OCI-LY7 (cell line): Measurements from ENCODE around the gene PAK4. TPM values are rescaled to one million over a fixed set of nuclear protein-coding genes. Genes with fewer than 3 reads are reported as not detected.

ENCODE experiments used
- BruUV-seq: library from RNA; stranded (reverse); fragments of 400-500 nt; replicated peaks from 2 replicates; lab custom pipeline; 2021; lab: Mats Ljungman, UMichigan
- CTCF ChIA-PET: fragments of 300-600 bp; sonication (Branson Sonifier 250); formaldehyde crosslinking; loops from one replicate; lab custom pipeline; 2022; ENCODE audit warnings: antibody characterized with exemption; ENCODE audit not compliant: unreplicated experiment; lab: Charles Lee
- POLR2A ChIA-PET: fragments of 300-600 bp; sonication (Branson Sonifier 250); formaldehyde crosslinking; loops from one replicate; lab custom pipeline; 2022; ENCODE audit warnings: antibody characterized with exemption; lab: Charles Lee
- DNase-seq: peaks from one replicate; pipeline ENCODE4 v3.0.0-alpha.2; 2015; ENCODE audit warnings: low spot score
- H2AFZ ChIP-seq: fragments of 200-600 bp; sonication (generic), shearing (Covaris generic); 2 replicates; pipeline ENCODE4 v1.6.1; 2014; ENCODE audit warnings: mild to moderate bottlenecking, antibody characterized with exemption, low read length, moderate library complexity
- H3K27ac ChIP-seq: fragments of 200-600 bp; sonication (generic); 2 replicates; pipeline ENCODE4 v1.5.1; 2014; ENCODE audit warnings: mixed run types, low read depth, mild to moderate bottlenecking, moderate library complexity, low read length, inconsistent platforms; ENCODE audit not compliant: poor library complexity, severe bottlenecking
- H3K36me3 ChIP-seq: fragments of 200-600 bp; sonication (generic); 2 replicates; pipeline ENCODE4 v1.6.1; 2014; ENCODE audit warnings: mild to moderate bottlenecking, antibody characterized with exemption, low read length, moderate library complexity, mixed read lengths; ENCODE audit not compliant: insufficient read depth
- H3K4me1 ChIP-seq: fragments of 200-600 bp; sonication (generic); 2 replicates; pipeline ENCODE4 v1.5.1; 2014; ENCODE audit warnings: mild to moderate bottlenecking, low read length; ENCODE audit not compliant: insufficient read depth, poor library complexity, severe bottlenecking
- H3K4me2 ChIP-seq: fragments of 200-600 bp; sonication (generic); 2 replicates; pipeline ENCODE4 v1.6.1; 2014; ENCODE audit warnings: mild to moderate bottlenecking, low read length
- H3K4me3 ChIP-seq: fragments of 200-600 bp; sonication (generic); 2 replicates; pipeline ENCODE4 v1.5.1; 2014; ENCODE audit warnings: mild to moderate bottlenecking, low read depth, low read length; ENCODE audit not compliant: poor library complexity, severe bottlenecking
- H3K79me2 ChIP-seq: fragments of 200-600 bp; sonication (generic); 2 replicates; pipeline ENCODE4 v1.6.1; 2016; ENCODE audit warnings: low read depth, mild to moderate bottlenecking, low read length, moderate library complexity, mixed read lengths; ENCODE audit not compliant: insufficient read depth
- H3K9me2 ChIP-seq: fragments of 200-600 bp; sonication (generic); 2 replicates; pipeline ENCODE4 v1.6.1; 2016; ENCODE audit warnings: mild to moderate bottlenecking, low read length, mixed read lengths; ENCODE audit not compliant: insufficient read depth
- H3K9me3 ChIP-seq: fragments of 200-600 bp; sonication (generic); 2 replicates; pipeline ENCODE4 v1.6.1; 2014; ENCODE audit warnings: mild to moderate bottlenecking, mixed run types, low read length, mixed read lengths
- H4K20me1 ChIP-seq: fragments of 200-600 bp; sonication (generic); 2 replicates; pipeline ENCODE4 v1.6.1; 2014; ENCODE audit warnings: mild to moderate bottlenecking, antibody characterized with exemption, low read length, moderate library complexity, mixed read lengths; ENCODE audit not compliant: insufficient read depth
- CTCF ChIP-seq: fragments of 200-600 bp; sonication (generic); conservative IDR thresholded peaks from 2 replicates; pipeline ENCODE4 v1.5.1; 2014; ENCODE audit warnings: mild to moderate bottlenecking, antibody characterized with exemption, low read length, moderate library complexity, mixed read lengths
- EZH2phosphoT487 ChIP-seq: fragments of 200-600 bp; sonication (generic); IDR thresholded peaks from 2 replicates; pipeline ENCODE4 v1.6.1; 2018; ENCODE audit warnings: low read depth, borderline replicate concordance, mild to moderate bottlenecking, mixed run types, antibody characterized with exemption, low read length, moderate library complexity, mixed read lengths
- intact Hi-C: fragments of 100-400 bp; cut with micrococcal nuclease; formaldehyde crosslinking; loops from one replicate; pipeline ENCODE4 v1.10.0; 2022; ENCODE audit not compliant: unreplicated experiment
- total RNA-seq, 2 experiments: library from RNA; depleted of rRNA in 1 of 2; stranded (reverse); fragments of >200 nt in 1 of 2; shearing (Covaris generic) in 1 of 2; gene quantifications; 2 replicates each; pipeline ENCODE4 v1.2.3, GENCODE V29; 2014 to 2022

PAK4 gene
- total RNA-seq, 2 experiments from 2014 or later: 7.8 to 26.7 TPM

DNA sequence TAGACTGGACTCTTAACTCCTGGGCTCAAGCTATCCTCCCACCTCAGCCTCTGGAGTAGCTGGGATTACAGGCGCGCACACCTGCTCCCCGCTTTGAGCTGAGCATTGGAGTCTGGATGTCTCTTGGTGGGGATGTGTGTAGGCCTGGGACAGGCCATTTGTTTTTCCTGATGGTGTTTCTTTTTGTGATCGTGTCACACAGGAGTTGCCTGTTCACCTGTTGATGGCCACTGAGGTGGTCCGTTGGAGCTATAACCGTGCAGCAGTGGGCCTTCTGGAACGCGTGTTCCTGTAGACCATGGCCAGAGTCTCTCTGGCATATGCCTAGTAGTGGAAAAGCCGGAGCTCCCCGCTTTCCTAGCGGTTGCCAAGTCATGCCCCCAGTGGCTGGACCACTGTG is 3.5 kb downstream of the PAK4 start:
- Histone ChIP-seq H2AFZ (no peak overlapping the region), H3K9me2 (no peaks in the 10 kb centered on the region), H3K79me2 (peaks cover 27% of the 10 kb centered on the region), H4K20me1 (peaks cover 7% of the 10 kb centered on the region; the same call in 1 of the 2 replicates), H3K9me3 (no peaks in the 10 kb centered on the region), H3K4me1 (peaks cover 18% of the 10 kb centered on the region), H3K4me3 (no peak overlapping the region), H3K4me2 (no peak overlapping the region), H3K36me3 (no peaks in the 10 kb centered on the region), H3K27ac (no peak overlapping the region)
- ChIA-PET CTCF (interaction anchor here (0.6 kb wide), 1 partner anchor 72 kb away, joined by 3 read pairs; no protein-coding TSS in a partner anchor), POLR2A (interaction anchor here (0.5 kb wide), 1 partner anchor 172 kb away, joined by 4 read pairs; no protein-coding TSS in a partner anchor)
- no TSS peak for BruUV-seq
- intact Hi-C loops: loop anchor here (10.0 kb wide), 1 partner anchor 406 kb away; the partner anchor contains the start of gene EID2B
- TF ChIP-seq EZH2phosphoT487: no peak
- no peak for TF ChIP-seq CTCF
- DNase-seq: no peak

GRCh38 chr19:39130337-39131254 is 5.0 kb downstream of the PAK4 start:
- H3K4me1 ChIP-seq: peaks cover 14% of the 10 kb centered on the region
- no peak overlapping the region for H3K4me3 ChIP-seq
- H3K79me2 ChIP-seq: peaks cover 27% of the 10 kb centered on the region
- no peak overlapping the region for H3K27ac ChIP-seq
- peaks cover 7% of the 10 kb centered on the region; the same call in 1 of the 2 replicates for H4K20me1 ChIP-seq
- H2AFZ ChIP-seq: no peak overlapping the region
- TF ChIP-seq CTCF: no peak
- POLR2A ChIA-PET: no interaction called here
- no TSS peak for BruUV-seq
- DNase-seq: no peak
- no peaks in the 10 kb centered on the region for H3K36me3 ChIP-seq
- H3K4me2 ChIP-seq: no peak overlapping the region
- CTCF ChIA-PET: no interaction called here
- intact Hi-C loops: no loop called here
- no peaks in the 10 kb centered on the region for H3K9me3 ChIP-seq
- H3K9me2 ChIP-seq: no peaks in the 10 kb centered on the region

DNA sequence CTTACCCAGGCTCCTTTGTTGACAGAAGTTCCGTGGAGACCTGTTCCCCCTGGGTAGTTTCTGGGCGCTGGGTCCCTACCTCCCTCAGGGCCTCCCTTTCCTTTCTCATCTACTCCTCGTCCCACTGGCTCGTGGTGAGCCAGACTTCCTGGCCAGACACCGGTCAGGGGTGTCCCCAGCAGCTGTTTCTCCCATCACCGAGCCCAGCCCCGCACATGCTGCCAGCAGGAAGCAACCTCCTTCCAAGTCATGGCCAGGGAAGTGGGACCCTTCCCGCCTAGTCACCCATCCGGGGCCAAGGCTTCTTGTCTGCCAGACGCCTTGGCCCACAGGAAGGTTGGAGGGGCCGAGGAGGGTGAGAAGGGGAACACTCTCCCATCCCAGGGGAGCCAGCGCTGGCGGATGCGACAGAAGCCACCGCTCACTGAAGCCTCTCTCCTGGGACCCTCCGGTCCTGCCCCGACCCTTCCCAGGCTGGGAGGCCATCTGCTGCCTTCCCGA is 5.7 kb downstream of the PAK4 start:
- TF ChIP-seq EZH2phosphoT487 (no peak), CTCF (no peak)
- Histone ChIP-seq H3K4me1 (peaks cover 14% of the 10 kb centered on the region), H3K9me2 (no peaks in the 10 kb centered on the region), H3K9me3 (no peaks in the 10 kb centered on the region), H3K4me3 (no peak overlapping the region), H2AFZ (no peak overlapping the region), H3K79me2 (peaks cover 22% of the 10 kb centered on the region), H3K27ac (no peak overlapping the region), H3K4me2 (no peak overlapping the region), H3K36me3 (no peaks in the 10 kb centered on the region), H4K20me1 (peaks cover 7% of the 10 kb centered on the region; the same call in 1 of the 2 replicates)
- POLR2A ChIA-PET: no interaction called here
- intact Hi-C loops: no loop called here
- no TSS peak for BruUV-seq
- CTCF ChIA-PET: no interaction called here
- no peak for DNase-seq
